ENCODE data around the gene FICD. TPM values are rescaled to one million over a fixed set of nuclear protein-coding genes. Genes with fewer than 3 reads are reported as not detected.

The FICD gene
- total and polyA plus RNA-seq, 9 of the 15 experiments (the other 6 are each of a cell fraction or from before 2014, with no cell fraction given), result 0.88 to 4.5 (median 1.9) TPM

- TF ChIP-seq CREB1 (IDR thresholded peaks at IDR 0.05) (no peak), CREB1 (CRISPR knock-in tag; IDR thresholded peaks at IDR 0.05) (no peak), CTCFL (IDR thresholded peaks at IDR 0.05; ENCODE audit: borderline replicate concordance, insufficient read depth, low read depth, low read length, poor library complexity, severe bottlenecking) (no peak), MEIS2 (IDR thresholded peaks at IDR 0.05; ENCODE audit: partially characterized antibody) (peak; percentile 71), BCL6 (CRISPR knock-in tag; IDR thresholded peaks at IDR 0.05) (no peak), SIRT6 (IDR thresholded peaks at IDR 0.05; ENCODE audit: low read depth, low read length) (no peak), ZFP1 (CRISPR knock-in tag; IDR thresholded peaks at IDR 0.05) (no peak), ZNF197 (CRISPR knock-in tag; IDR thresholded peaks at IDR 0.05; ENCODE audit: low read depth) (no peak), MGA (IDR thresholded peaks at IDR 0.05) (no peak), ZNF277 (CRISPR knock-in tag; IDR thresholded peaks at IDR 0.05; ENCODE audit: borderline replicate concordance) (no peak), PYGO2 (tag; IDR thresholded peaks at IDR 0.05) (no peak), ETV5 (CRISPR knock-in tag; IDR thresholded peaks at IDR 0.05; ENCODE audit: low read depth) (no peak), EHMT2 (IDR thresholded peaks at IDR 0.05) (no peak), RCOR1 (IDR thresholded peaks at IDR 0.05; ENCODE audit: borderline replicate concordance in 1 of 2, low read depth in 2 of 2, low read length in 2 of 2) (peak in 1 of 2 experiments; percentile 28; a peak in 1 of 4 replicates)
These were observed 32.3 kb upstream of the FICD start (continued) for GRCh38 chr12:108482717-108483212.

All from K562 (cell line).